Measurements from ENCODE around the gene LKAAEAR1. TPM values are rescaled to one million over a fixed set of nuclear protein-coding genes. Genes with fewer than 3 reads are reported as not detected.

The LKAAEAR1 gene
- total and polyA plus RNA-seq, 4 donors, result 0.51 to 2.3 (median 0.65) TPM

GRCh38 chr20:64064145-64064698 lies 20.0 kb downstream of the LKAAEAR1 start:
- ATAC-seq (ENCODE audit: insufficient read depth, low FRiP score) (no peak), DNase-seq (no peak)
- peak overlapping the region in 1 of 2 donors; percentile 25 for H3K9ac ChIP-seq (ENCODE audit: insufficient read depth in 1 of 2, low read length in 2 of 2)
- H3K36me3 ChIP-seq (ENCODE audit: control insufficient read depth in 4 of 4, insufficient read depth in 4 of 4, low read length in 4 of 4), result peaks cover 0 to under 1% (median 0%) of the 10 kb centered on the region in 4 donors
- 39 to 60% methylated on average over 12 of the region's 12 CpGs for WGBS, 2 donors
- no peak for TF ChIP-seq CTCF (IDR thresholded peaks at IDR 0.05; ENCODE audit: control extremely low read depth, extremely low read depth)
- no peaks in the 10 kb centered on the region for H3K27me3 ChIP-seq (ENCODE audit: control insufficient read depth in 3 of 3, insufficient read depth in 3 of 3, low read length in 2 of 3)
- H3K4me3 ChIP-seq, result no peak overlapping the region
- no peaks in the 10 kb centered on the region for H3K9me3 ChIP-seq (ENCODE audit: control insufficient read depth in 4 of 4, insufficient read depth in 3 of 4, low read length in 3 of 4)
- H3K27ac ChIP-seq (ENCODE audit: low read depth in 1 of 2, low read length in 1 of 2), result peak overlapping the region in 1 of 2 donors; percentile 68
- peaks cover 7 to 17% (median 8%) of the 10 kb centered on the region in 5 donors for H3K4me1 ChIP-seq (ENCODE audit: control insufficient read depth in 5 of 5, insufficient read depth in 5 of 5, low read length in 5 of 5)

- Histone ChIP-seq H3K9me3 (ENCODE audit: control insufficient read depth in 4 of 4, insufficient read depth in 3 of 4, low read length in 3 of 4) (no peaks in the 10 kb centered on the region), H3K27me3 (ENCODE audit: control insufficient read depth in 3 of 3, insufficient read depth in 3 of 3, low read length in 2 of 3) (no peaks in the 10 kb centered on the region), H3K4me1 (ENCODE audit: control insufficient read depth in 5 of 5, insufficient read depth in 5 of 5, low read length in 5 of 5) (peaks cover 7 to 17% (median 9%) of the 10 kb centered on the region in 5 donors), H3K9ac (ENCODE audit: insufficient read depth in 1 of 2, low read length in 2 of 2) (peak overlapping the region; percentile 25 to 55), H3K4me3 (peak overlapping the region; percentile 72), H3K27ac (ENCODE audit: low read depth in 1 of 2, low read length in 1 of 2) (peak overlapping the region; percentile 21 to 68), H3K36me3 (ENCODE audit: control insufficient read depth in 4 of 4, insufficient read depth in 4 of 4, low read length in 4 of 4) (no peaks in the 10 kb centered on the region)
- DNase-seq (no peak), ATAC-seq (ENCODE audit: insufficient read depth, low FRiP score) (no peak)
- WGBS, 2 donors, result 2% methylated on average over 45 to 51 of the region's 51 CpGs
- TF ChIP-seq CTCF (IDR thresholded peaks at IDR 0.05; ENCODE audit: control extremely low read depth, extremely low read depth), result no peak
Measured at GRCh38 chr20:64063389-64064144, 20.6 kb downstream of the LKAAEAR1 start.

GRCh38 chr20:64062596-64063388 lies 21.4 kb downstream of the LKAAEAR1 start, which contains the start of gene TCEA2:
Gene TCEA2 (plus strand): TSS chr20:64063198. CDS start chr20:64063313, 115 bp downstream.
- WGBS, 2 donors, result 7 to 10% methylated on average over 59 to 85 of the region's 85 CpGs
- peak; percentile 98 for ATAC-seq (ENCODE audit: insufficient read depth, low FRiP score)
- Histone ChIP-seq H3K36me3 (ENCODE audit: control insufficient read depth in 4 of 4, insufficient read depth in 4 of 4, low read length in 4 of 4) (no peaks in the 10 kb centered on the region), H3K27ac (ENCODE audit: low read depth in 1 of 2, low read length in 1 of 2) (peak within 1 kb of the TSS; percentile 68 to 94), H3K9ac (ENCODE audit: insufficient read depth in 1 of 2, low read length in 2 of 2) (peak within 1 kb of the TSS; percentile 73 to 80), H3K4me1 (ENCODE audit: control insufficient read depth in 5 of 5, insufficient read depth in 5 of 5, low read length in 5 of 5) (peaks cover 7 to 17% (median 13%) of the 10 kb centered on the region in 5 donors), H3K9me3 (ENCODE audit: control insufficient read depth in 4 of 4, insufficient read depth in 3 of 4, low read length in 3 of 4) (no peaks in the 10 kb centered on the region), H3K27me3 (ENCODE audit: control insufficient read depth in 3 of 3, insufficient read depth in 3 of 3, low read length in 2 of 3) (no peaks in the 10 kb centered on the region), H3K4me3 (peak within 1 kb of the TSS; percentile 72)
- TF ChIP-seq CTCF (IDR thresholded peaks at IDR 0.05; ENCODE audit: control extremely low read depth, extremely low read depth), result no peak
- peak; percentile 98 to 99 (median 98) for DNase-seq
